ENCODE measurements around the gene TRAPPC2.

TRAPPC2 gene

GRCh38 chrX:13756381-13756780 lies 22.0 kb upstream of the TRAPPC2 start:
- no peak for TF ChIP-seq CTCF (IDR thresholded peaks at IDR 0.05; ENCODE audit: extremely low read depth, missing control alignments)
- DNase-seq (ENCODE audit: low spot score) = no peak

- no peak for DNase-seq (ENCODE audit: low spot score)
These were observed 20.8 kb upstream of the TRAPPC2 start for GRCh38 chrX:13755254-13755653.

GRCh38 chrX:13754765-13755164 lies 20.3 kb upstream of the TRAPPC2 start:
- DNase-seq (ENCODE audit: low spot score) = no peak
- no peak for TF ChIP-seq CTCF (IDR thresholded peaks at IDR 0.05; ENCODE audit: extremely low read depth, missing control alignments)

More at GRCh38 chrX:13755254-13755653, 20.8 kb upstream of the TRAPPC2 start:
- no peak for TF ChIP-seq CTCF (IDR thresholded peaks at IDR 0.05; ENCODE audit: extremely low read depth, missing control alignments)

GRCh38 chrX:13752646-13753045 lies 18.2 kb upstream of the TRAPPC2 start:
- no peak for TF ChIP-seq CTCF (IDR thresholded peaks at IDR 0.05; ENCODE audit: extremely low read depth, missing control alignments)
- no peak for DNase-seq (ENCODE audit: low spot score)

GRCh38 chrX:13752141-13752540 lies 17.7 kb upstream of the TRAPPC2 start:
- no peak for TF ChIP-seq CTCF (IDR thresholded peaks at IDR 0.05; ENCODE audit: extremely low read depth, missing control alignments)
- DNase-seq (ENCODE audit: low spot score) = no peak

- no peak for TF ChIP-seq CTCF (IDR thresholded peaks at IDR 0.05; ENCODE audit: extremely low read depth, missing control alignments)
- no peak for DNase-seq (ENCODE audit: low spot score)
These were observed 16.4 kb upstream of the TRAPPC2 start for GRCh38 chrX:13750812-13751211.

GRCh38 chrX:13750204-13750603 lies 15.8 kb upstream of the TRAPPC2 start:
- DNase-seq (ENCODE audit: low spot score) = no peak
- no peak for TF ChIP-seq CTCF (IDR thresholded peaks at IDR 0.05; ENCODE audit: extremely low read depth, missing control alignments)
